ENCODE data around the gene ZNF525.
"Not testable (repeated sequence)": the region's sequence is repeated elsewhere in the genome, so short reads cannot be mapped to it uniquely, and the experiment has no call there.

DNA sequence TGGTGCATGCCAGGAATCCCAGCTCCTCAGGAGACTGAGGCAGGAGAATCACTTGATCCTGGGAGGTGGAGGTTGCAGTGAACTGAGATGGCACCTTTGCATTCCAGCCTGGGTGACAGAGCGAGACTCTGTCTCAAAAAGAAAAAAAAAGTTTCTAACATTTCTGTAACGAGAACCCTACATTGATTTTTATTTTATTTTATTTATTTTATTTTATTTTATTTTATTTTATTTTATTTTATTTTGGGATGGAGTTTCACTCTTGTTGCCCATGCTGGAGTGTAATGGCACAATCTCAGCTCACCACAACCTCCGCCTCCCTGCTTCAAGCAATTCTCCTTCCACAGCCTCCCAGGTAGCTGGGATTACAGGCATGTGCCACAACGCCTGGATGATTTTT, 21.1 kb upstream of the ZNF525 start:
- TF ChIP-seq, protein P1, sequence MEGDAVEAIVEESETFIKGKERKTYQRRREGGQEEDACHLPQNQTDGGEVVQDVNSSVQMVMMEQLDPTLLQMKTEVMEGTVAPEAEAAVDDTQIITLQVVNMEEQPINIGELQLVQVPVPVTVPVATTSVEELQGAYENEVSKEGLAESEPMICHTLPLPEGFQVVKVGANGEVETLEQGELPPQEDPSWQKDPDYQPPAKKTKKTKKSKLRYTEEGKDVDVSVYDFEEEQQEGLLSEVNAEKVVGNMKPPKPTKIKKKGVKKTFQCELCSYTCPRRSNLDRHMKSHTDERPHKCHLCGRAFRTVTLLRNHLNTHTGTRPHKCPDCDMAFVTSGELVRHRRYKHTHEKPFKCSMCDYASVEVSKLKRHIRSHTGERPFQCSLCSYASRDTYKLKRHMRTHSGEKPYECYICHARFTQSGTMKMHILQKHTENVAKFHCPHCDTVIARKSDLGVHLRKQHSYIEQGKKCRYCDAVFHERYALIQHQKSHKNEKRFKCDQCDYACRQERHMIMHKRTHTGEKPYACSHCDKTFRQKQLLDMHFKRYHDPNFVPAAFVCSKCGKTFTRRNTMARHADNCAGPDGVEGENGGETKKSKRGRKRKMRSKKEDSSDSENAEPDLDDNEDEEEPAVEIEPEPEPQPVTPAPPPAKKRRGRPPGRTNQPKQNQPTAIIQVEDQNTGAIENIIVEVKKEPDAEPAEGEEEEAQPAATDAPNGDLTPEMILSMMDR (conservative IDR thresholded peaks at IDR 0.05 in 1 of 2, IDR thresholded peaks at IDR 0.05 in 1 of 2; ENCODE audit: extremely low read depth in 1 of 2, insufficient read depth in 1 of 2, low read depth in 1 of 2, low read length in 2 of 2), result not testable (repeated sequence)
- not testable (repeated sequence) for TF ChIP-seq EZH2 (IDR thresholded peaks at IDR 0.05; ENCODE audit: borderline replicate concordance, low read length)

Measured in mammary epithelial cell (primary cell).